Thymus (tissue), 11 donors: Measurements from ENCODE around the gene OBSL1. TPM values are rescaled to one million over a fixed set of nuclear protein-coding genes. Genes with fewer than 3 reads are reported as not detected.

Source experiments
- DNase-seq, 9 donors: peaks; one replicate each; pipeline ENCODE4 v3.0.0-alpha.2; 2013; ENCODE audit warnings: low spot score in 9 of 9, low read depth in 6 of 9, missing footprints in 1 of 9
- H3K27ac ChIP-seq, 2 donors: one replicate each; pipeline ENCODE4 v1.5.1; 2013; ENCODE audit warnings: control low read depth in 1 of 2, low read depth in 1 of 2, low read length in 1 of 2, mild to moderate bottlenecking in 1 of 2, moderate library complexity in 1 of 2
- H3K27me3 ChIP-seq, 2 donors: one replicate each; pipeline ENCODE4 v1.5.1; 2013; ENCODE audit warnings: low read length in 1 of 2; ENCODE audit not compliant: control insufficient read depth in 2 of 2, insufficient read depth in 1 of 2
- H3K36me3 ChIP-seq, 2 donors: one replicate each; pipeline ENCODE4 v1.5.1; 2013; ENCODE audit warnings: low read length in 1 of 2, mild to moderate bottlenecking in 1 of 2, moderate library complexity in 1 of 2; ENCODE audit not compliant: control insufficient read depth in 2 of 2, insufficient read depth in 2 of 2
- H3K4me1 ChIP-seq, 2 donors: one replicate each; pipeline ENCODE4 v1.5.1; 2013; ENCODE audit warnings: low read length in 2 of 2; ENCODE audit not compliant: control insufficient read depth in 2 of 2, insufficient read depth in 2 of 2
- H3K4me3 ChIP-seq, 2 donors: one replicate each; pipeline ENCODE4 v1.5.1; 2013; ENCODE audit warnings: low read length in 2 of 2, control low read depth in 1 of 2, mild to moderate bottlenecking in 1 of 2
- H3K9me3 ChIP-seq, 2 donors: one replicate each; pipeline ENCODE4 v1.5.1; 2013; ENCODE audit warnings: low read length in 1 of 2, mild to moderate bottlenecking in 1 of 2; ENCODE audit not compliant: control insufficient read depth in 2 of 2, insufficient read depth in 1 of 2
- WGBS: extraction: QIAGEN DNeasy Blood & Tissue Kit; methylation state at CpG from one replicate; pipeline ENCODE4 v1.1.7; 2013; 5-methylcytosine and 5-hydroxymethylcytosine counted together
- polyA plus RNA-seq: library from polyadenylated mRNA; stranded (reverse); fragments of 200-250 nt; gene quantifications from one replicate; pipeline ENCODE4 v1.2.3, GENCODE V29; 2013
- total RNA-seq: library from RNA; stranded (reverse); fragments of 120-200 nt; gene quantifications from one replicate; pipeline ENCODE4 v1.2.4, GENCODE V29; 2013
- donor health status: healthy.

The OBSL1 gene
- total and polyA plus RNA-seq, 2 donors, result 9.6 to 34.2 TPM

DNA sequence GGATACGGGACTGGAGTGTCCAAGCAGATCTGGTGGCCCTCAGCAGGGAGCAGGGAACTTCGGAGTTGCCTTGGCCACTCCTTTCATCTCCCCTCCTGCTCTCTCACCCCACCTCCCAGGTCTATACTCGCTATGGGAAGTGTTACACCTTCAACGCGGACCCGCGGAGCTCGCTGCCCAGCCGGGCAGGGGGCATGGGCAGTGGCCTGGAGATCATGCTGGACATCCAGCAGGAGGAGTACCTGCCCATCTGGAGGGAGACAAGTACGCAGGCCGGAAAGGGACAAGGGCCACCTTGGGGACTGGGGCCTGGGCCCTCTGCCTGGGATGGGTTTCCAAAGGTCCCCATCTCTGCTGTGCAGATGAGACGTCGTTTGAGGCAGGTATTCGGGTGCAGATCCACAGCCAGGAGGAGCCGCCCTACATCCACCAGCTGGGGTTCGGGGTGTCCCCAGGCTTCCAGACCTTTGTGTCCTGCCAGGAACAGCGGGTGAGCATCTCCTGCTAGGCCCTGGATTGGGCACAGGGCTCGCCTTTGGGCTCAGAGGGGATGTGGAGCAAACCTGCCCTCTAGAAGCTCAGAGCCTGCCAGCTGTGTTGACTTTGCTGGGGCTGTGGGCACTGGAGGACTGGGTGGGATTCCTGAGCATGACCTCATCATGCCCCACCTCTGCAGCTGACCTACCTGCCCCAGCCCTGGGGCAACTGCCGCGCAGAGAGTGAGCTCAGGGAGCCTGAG, 39.5 kb downstream of the OBSL1 start:
- DNase-seq, result no peak
- WGBS, result 89% methylated on average over 20 of the region's 20 CpGs
- Histone ChIP-seq H3K9me3 (peaks cover 1 to 6% of the 10 kb centered on the region in 2 donors), H3K27me3 (peaks cover 7 to 81% of the 10 kb centered on the region in 2 donors), H3K36me3 (no peaks in the 10 kb centered on the region), H3K27ac (no peak overlapping the region), H3K4me3 (no peak overlapping the region), H3K4me1 (no peaks in the 10 kb centered on the region)

DNA sequence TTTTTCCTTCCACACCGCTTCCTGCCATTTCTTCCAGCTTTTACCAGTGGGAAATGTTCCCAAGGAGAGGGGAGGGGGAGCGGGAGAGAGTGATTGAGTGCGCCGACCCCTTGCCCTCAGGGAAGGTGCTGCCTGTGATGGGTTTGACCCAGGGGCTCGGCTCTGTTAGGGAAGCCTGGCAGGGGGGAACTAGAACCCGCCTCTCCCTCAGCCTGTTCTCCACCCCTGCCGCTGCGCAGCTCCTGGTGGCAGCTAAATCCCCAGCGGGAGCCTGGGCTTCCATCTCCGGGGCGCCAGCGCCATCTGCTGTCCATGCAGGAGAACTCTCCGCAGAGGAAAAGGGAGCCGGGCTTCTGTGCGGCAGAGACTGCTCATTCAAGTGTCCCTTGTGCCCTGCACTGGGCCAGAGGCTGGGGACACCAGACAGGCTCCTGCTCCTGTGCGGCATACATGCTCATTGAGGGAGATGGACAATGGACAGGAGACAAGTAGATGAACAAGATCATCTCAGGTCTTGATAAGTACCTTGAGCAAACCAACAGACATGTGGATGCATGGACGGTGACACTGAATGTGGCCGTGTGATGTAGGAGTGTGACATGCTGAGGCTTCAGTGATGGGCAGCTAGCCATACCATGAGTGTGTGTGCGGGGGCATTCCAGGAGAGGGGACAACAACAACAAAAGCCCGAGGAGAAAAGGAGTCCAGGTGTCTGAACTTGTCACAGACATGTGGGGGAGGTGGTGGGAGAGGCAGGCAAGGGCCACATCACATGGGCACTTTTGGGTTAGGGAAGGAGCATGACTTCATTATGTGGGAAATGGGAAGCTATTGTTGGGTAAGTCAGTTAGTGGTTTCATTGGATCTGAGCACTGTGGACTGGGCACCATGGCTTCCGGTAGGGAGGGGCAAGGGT, 41.0 kb downstream of the OBSL1 start:
- no peak overlapping the region for H3K27ac ChIP-seq
- peak; percentile 53 to 89 (median 71) for DNase-seq
- H3K9me3 ChIP-seq, result peaks cover 1 to 6% of the 10 kb centered on the region in 2 donors
- H3K27me3 ChIP-seq, result peaks cover 9 to 87% of the 10 kb centered on the region in 2 donors
- no peaks in the 10 kb centered on the region for H3K36me3 ChIP-seq
- WGBS, result 18% methylated on average over 21 of the region's 21 CpGs
- no peak overlapping the region for H3K4me3 ChIP-seq
- no peaks in the 10 kb centered on the region for H3K4me1 ChIP-seq

DNA sequence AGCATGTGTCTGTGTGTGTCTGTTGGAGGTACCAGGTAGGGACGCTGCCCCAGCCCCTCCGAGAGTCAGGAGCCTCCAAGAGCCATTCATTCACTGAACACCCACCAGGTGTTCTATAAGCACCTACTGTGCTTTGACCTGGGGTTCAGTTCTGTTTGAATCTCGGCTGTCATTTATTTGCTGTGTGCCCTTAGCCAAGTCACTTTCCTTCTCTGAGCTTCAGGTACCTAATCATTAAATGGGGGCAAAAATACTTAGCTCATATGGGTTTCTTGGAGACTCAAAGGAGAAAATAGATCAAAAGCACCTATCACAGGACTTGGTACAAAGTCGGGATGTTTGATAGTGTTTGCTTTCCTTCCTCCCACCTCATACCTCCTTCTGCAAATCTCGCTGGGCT, 43.9 kb downstream of the OBSL1 start:
- H3K9me3 ChIP-seq, result peaks cover 0 to 6% of the 10 kb centered on the region in 2 donors
- WGBS, result 72% methylated on average over 5 of the region's 5 CpGs
- DNase-seq, result no peak
- H3K27ac ChIP-seq, result no peak overlapping the region
- H3K27me3 ChIP-seq, result peaks cover 35 to 97% of the 10 kb centered on the region in 2 donors
- H3K4me1 ChIP-seq, result no peaks in the 10 kb centered on the region
- H3K4me3 ChIP-seq, result no peak overlapping the region
- H3K36me3 ChIP-seq, result no peaks in the 10 kb centered on the region

DNA sequence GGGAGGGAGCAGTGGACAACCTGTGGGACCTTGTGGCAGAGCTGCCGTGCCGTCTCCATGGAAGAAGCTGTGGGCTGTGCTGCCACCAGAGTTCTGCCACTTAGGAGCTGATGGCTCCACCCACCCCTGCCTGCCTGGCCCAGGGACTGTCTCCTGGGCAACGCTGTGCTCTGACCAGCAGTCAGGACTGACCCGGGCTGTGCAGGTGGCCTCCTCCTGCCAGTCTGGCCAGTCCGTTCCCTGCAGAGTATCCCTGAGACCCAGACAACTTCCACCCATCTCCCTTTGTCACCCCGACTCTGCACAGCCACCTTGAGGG, 44.3 kb downstream of the OBSL1 start:
- Histone ChIP-seq H3K9me3 (peaks cover 0 to 6% of the 10 kb centered on the region in 2 donors), H3K4me3 (no peak overlapping the region), H3K36me3 (no peaks in the 10 kb centered on the region), H3K27ac (no peak overlapping the region), H3K4me1 (no peaks in the 10 kb centered on the region), H3K27me3 (peaks cover 40 to 97% of the 10 kb centered on the region in 2 donors)
- WGBS, result 73% methylated on average over 6 of the region's 6 CpGs
- DNase-seq, result no peak

DNA sequence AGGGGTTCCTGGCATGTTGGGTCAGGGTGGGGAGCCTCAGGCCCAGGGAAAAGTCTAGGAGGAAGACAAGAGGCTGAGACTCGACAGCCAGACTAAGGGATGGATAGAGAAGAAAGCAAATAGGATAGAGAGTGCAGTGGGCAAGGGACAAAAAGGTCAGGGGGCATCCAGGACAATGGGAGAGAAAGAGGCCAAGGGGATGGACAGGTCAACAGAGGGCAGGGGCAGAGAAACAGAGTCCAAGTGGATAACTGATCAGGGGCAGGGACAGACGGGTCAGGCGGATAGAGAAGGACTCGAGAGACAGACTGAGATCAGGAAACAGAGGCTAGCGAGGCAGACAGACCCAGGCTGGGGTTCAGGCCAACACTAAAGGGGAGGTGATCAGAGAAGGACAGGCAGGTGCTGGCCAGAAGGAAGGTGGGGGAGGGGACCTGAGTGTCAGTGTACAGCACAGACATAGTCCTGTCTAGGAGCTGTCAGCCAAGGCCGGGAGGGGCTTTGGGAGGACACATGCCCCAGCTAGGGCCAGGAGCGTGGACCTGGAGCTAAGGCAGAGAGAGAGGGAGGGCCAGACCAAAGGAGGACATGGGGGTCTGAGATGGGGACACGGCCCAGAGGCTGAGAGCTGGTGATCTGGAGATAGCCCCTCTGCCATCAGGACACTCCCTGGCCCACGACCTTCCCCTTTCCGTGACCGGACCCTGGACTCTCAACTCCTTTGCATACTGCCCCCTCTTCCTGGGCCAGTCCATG, 44.8 kb downstream of the OBSL1 start:
- Histone ChIP-seq H3K9me3 (peaks cover 0 to 6% of the 10 kb centered on the region in 2 donors), H3K27me3 (peaks cover 45 to 97% of the 10 kb centered on the region in 2 donors), H3K4me1 (no peaks in the 10 kb centered on the region), H3K36me3 (no peaks in the 10 kb centered on the region), H3K4me3 (no peak overlapping the region), H3K27ac (no peak overlapping the region)
- WGBS, result 55% methylated on average over 11 of the region's 11 CpGs
- no peak for DNase-seq

DNA sequence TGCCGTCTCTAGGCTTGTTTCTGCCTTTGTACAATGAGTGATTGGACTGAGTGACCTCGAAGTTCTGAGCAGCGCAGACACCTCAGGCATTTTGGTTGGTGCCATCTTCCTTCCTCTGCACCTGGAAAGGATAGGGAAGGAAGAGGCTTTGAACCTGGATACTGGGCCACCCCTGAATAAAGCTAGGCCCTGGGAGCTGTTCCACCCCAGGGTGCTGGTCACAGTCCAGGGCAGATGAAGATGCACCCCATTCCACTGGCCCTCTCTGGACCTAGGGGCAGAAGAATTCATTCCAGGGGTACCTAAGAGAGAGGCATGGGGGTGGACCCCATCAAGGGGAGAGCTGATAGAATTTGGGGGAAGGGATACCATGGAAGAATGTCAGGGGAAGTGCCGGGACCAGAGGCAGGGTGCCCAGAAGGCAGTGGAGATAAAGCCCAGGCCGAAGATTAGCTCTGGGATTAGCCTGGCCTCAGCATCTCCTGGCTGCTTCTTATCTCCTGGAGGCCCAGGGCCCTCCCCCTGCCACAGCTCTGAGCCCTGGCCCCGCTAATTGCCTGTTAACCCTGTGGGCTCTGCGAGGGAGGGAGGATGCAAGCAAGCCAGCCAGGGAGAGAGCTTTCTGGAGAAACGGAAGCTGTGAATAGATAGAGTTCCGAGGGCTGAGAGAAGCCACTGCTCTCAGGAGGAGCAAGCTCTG, 45.7 kb downstream of the OBSL1 start:
- H3K36me3 ChIP-seq, result no peaks in the 10 kb centered on the region
- H3K27ac ChIP-seq, result no peak overlapping the region
- no peak for DNase-seq
- no peaks in the 10 kb centered on the region for H3K4me1 ChIP-seq
- 49% methylated on average over 9 of the region's 9 CpGs for WGBS
- no peak overlapping the region for H3K4me3 ChIP-seq
- peaks cover 0 to 6% of the 10 kb centered on the region in 2 donors for H3K9me3 ChIP-seq
- H3K27me3 ChIP-seq, result peaks cover 49 to 97% of the 10 kb centered on the region in 2 donors

DNA sequence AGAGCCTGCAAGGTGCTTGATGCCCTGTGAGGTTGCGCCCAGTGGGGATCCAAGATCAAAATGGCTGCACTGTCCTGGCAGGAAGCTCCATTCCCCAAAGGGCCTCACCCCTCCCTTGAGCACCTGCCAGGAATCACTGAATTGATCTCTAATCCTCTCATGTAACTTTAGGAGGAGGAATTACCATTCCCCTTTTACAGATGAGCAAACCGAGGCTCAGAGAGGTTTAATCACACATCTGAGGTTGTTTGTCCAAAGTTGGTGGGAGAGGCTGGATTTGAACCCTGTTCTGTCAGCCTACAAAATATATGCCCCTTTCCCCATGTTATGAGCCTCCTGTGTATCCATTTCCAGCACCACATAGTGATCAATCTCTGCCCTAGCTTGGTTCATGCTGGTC, 46.5 kb downstream of the OBSL1 start:
- Histone ChIP-seq H3K9me3 (peaks cover 0 to under 1% of the 10 kb centered on the region in 2 donors), H3K27ac (no peak overlapping the region), H3K27me3 (peaks cover 54 to 97% of the 10 kb centered on the region in 2 donors), H3K36me3 (no peaks in the 10 kb centered on the region), H3K4me1 (no peaks in the 10 kb centered on the region), H3K4me3 (no peak overlapping the region)
- 99% methylated on average over 2 of the region's 2 CpGs for WGBS
- no peak for DNase-seq

DNA sequence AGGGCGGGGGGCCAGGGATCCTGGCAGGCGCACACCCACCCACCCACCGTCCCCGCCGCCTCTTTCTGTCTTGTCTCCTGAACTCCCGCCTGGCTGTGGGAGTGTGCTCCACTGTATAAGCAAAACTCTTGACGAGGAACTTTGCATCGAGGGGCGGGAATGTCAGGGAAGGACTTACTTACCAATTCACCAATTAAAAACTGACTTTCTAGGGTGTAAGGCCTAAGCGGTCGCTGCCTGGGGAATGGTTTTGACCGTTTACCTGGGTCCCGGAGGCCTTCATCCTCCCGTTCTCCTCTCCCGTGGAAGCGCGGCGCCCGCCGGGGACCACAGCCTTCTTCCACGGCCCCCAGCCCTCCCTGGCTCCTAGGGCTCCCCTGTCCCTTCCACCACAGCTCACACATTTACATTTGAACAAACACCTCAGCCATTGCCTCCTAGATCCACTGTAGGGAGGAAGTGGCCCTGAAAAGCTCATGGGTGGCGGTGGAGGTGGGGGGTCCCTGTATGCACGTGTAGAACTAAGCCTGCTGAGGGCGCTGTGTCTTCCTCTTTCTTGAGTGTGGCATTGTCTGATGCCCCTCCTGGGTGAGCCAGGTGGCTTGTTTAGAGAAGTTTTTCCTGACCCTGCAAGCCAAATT, 48.2 kb downstream of the OBSL1 start:
- DNase-seq, result no peak
- H3K4me3 ChIP-seq, result no peak overlapping the region
- no peak overlapping the region for H3K27ac ChIP-seq
- no peaks in the 10 kb centered on the region for H3K9me3 ChIP-seq
- no peaks in the 10 kb centered on the region for H3K36me3 ChIP-seq
- H3K4me1 ChIP-seq, result no peaks in the 10 kb centered on the region
- H3K27me3 ChIP-seq, result peaks cover 53 to 100% of the 10 kb centered on the region in 2 donors
- WGBS, result 15% methylated on average over 24 of the region's 24 CpGs
